Gastroesophageal sphincter (tissue), 4 donors: ENCODE results near the gene PGLYRP2. TPM values are rescaled to one million over a fixed set of nuclear protein-coding genes. Genes with fewer than 3 reads are reported as not detected.

Experiments
- ATAC-seq: fragments of 150-250 bp; one replicate; pipeline ENCODE4 v1.9.1; 2016; ENCODE audit warnings: mild to moderate bottlenecking, moderate library complexity
- H3K27ac ChIP-seq, 4 donors: fragments of 200-600 bp; sonication (generic) in 3 of 4; 1 replicate in 3 of 4; 2 replicates in 1 of 4; pipeline ENCODE4 v1.5.1; 2016 to 2019
- H3K27me3 ChIP-seq: fragments of 200-600 bp; sonication (generic); one replicate; pipeline ENCODE4 v1.5.1; 2019
- H3K36me3 ChIP-seq, 2 donors: fragments of 200-600 bp; sonication (generic); one replicate each; pipeline ENCODE4 v1.5.1; 2019; ENCODE audit warnings: control low read depth in 1 of 2
- H3K4me1 ChIP-seq, 3 donors: fragments of 200-600 bp; sonication (generic); 1 replicate in 2 of 3; 2 replicates in 1 of 3; pipeline ENCODE4 v1.5.1; 2016 to 2019; ENCODE audit warnings: control low read depth in 2 of 3
- H3K4me3 ChIP-seq, 2 donors: fragments of 200-600 bp; sonication (generic); one replicate each; pipeline ENCODE4 v1.5.1; 2019; ENCODE audit warnings: mild to moderate bottlenecking in 1 of 2, moderate library complexity in 1 of 2
- H3K9me3 ChIP-seq, 3 donors: fragments of 200-600 bp; sonication (generic); one replicate each; pipeline ENCODE4 v1.5.1; 2017 to 2019; ENCODE audit warnings: control low read depth in 2 of 3
- CTCF ChIP-seq, 4 experiments: fragments of 200-600 bp in 2 of 4; fragments of 450-650 bp in 2 of 4; sonication (generic) in 1 of 4; IDR thresholded peaks; one replicate each; pipeline ENCODE4 v1.5.1; 2017 to 2019; ENCODE audit warnings: antibody characterized with exemption in 4 of 4, mild to moderate bottlenecking in 2 of 4, moderate library complexity in 2 of 4
- EP300 ChIP-seq: sonication (generic); formaldehyde crosslinking; IDR thresholded peaks from one replicate; pipeline ENCODE4 v1.6.1; 2017; ENCODE audit warnings: antibody characterized with exemption, mild to moderate bottlenecking
- POLR2A ChIP-seq, 2 donors: fragments of 450-650 bp; IDR thresholded peaks; one replicate each; pipeline ENCODE4 v1.6.1; 2017; ENCODE audit warnings: antibody characterized with exemption in 2 of 2, mild to moderate bottlenecking in 2 of 2, moderate library complexity in 1 of 2
- POLR2AphosphoS5 ChIP-seq: sonication (generic); formaldehyde crosslinking; IDR thresholded peaks from one replicate; pipeline ENCODE4 v1.6.1; 2017; ENCODE audit warnings: antibody characterized with exemption
- WGBS, 2 donors: methylation state at CpG; one replicate each; pipeline ENCODE4 v1.1.5; 2018; ENCODE audit warnings: low coverage in 1 of 2; 5-methylcytosine and 5-hydroxymethylcytosine counted together
- total RNA-seq, 4 donors: library from RNA; depleted of rRNA; stranded (reverse); fragments of >200 nt; gene quantifications; one replicate each; pipeline ENCODE4 v1.1.0, GENCODE V29; 2016

The PGLYRP2 gene
- total RNA-seq, 4 donors from 2014 or later, result not detected

DNA sequence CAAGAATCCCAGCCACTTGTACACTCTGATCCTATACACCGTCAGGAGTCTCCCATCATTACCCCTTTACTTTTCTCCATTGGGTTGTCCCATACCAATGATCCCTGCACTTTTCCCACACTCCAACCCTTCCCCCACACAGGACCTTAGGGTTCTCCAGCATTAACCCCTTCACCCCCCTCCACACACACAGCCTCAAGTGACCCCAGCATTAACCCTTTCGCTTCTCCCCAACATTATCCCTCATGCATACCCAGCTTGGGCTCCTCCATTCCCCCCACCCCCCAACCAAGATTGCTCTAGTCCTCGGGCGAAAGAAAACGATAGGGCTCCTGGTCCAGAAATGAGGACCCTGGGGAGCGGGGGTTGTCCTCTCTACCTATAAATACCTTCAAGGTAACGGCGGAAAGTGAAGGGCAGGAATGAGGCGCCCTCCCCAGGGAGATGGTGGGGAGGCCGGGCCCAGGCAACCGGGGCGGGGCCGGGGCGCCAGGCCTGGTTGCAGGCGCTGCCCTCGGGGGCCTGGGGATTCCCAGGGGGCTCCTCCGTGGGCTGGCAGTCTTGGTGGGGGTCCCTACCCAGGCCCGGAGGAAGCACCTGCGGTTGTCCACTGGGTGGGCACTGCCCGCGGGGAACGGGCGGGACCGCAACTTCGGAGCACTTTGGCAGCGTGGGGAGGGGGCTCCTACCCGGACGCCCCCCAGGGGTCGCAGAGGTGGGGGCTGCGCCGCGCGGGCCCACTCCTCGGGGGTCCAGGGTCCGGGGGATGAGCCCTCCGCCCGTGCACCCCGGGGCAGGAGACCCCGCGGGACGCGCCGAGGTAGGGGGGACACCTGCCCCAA, 30.3 kb downstream of the PGLYRP2 start:
- WGBS, 2 donors, result 6 to 7% methylated on average over 2 to 3 of the region's 43 CpGs
- no peak for ATAC-seq
- H3K27me3 ChIP-seq, result peaks cover 1% of the 10 kb centered on the region
- peak overlapping the region; percentile 6 to 93 (median 90) for H3K27ac ChIP-seq
- H3K9me3 ChIP-seq, result no peaks in the 10 kb centered on the region
- peaks cover 0 to 59% (median 7%) of the 10 kb centered on the region in 3 donors for H3K4me1 ChIP-seq
- H3K4me3 ChIP-seq, result peak overlapping the region; percentile 45 to 82
- H3K36me3 ChIP-seq, result peaks cover 0 to 35% of the 10 kb centered on the region in 2 donors
- TF ChIP-seq POLR2AphosphoS5, result no peak
- TF ChIP-seq CTCF (IDR thresholded peaks at IDR 0.05), result no peak
- TF ChIP-seq POLR2A (IDR thresholded peaks at IDR 0.05), result no peak
- no peak for TF ChIP-seq EP300

- TF ChIP-seq CTCF (IDR thresholded peaks at IDR 0.05) (no peak), POLR2A (IDR thresholded peaks at IDR 0.05) (no peak), POLR2AphosphoS5 (no peak), EP300 (no peak)
- H3K9me3 ChIP-seq, result no peaks in the 10 kb centered on the region
- peaks cover 0 to 53% (median 7%) of the 10 kb centered on the region in 3 donors for H3K4me1 ChIP-seq
- no peaks in the 10 kb centered on the region for H3K27me3 ChIP-seq
- no peak for ATAC-seq
- WGBS, 2 donors, result 31 to 41% methylated on average over 6 to 7 of the region's 17 CpGs
- H3K27ac ChIP-seq, result peak overlapping the region in 3 of 4 donors; percentile 89 to 93 (median 91)
- peaks cover 0 to 35% of the 10 kb centered on the region in 2 donors for H3K36me3 ChIP-seq
- H3K4me3 ChIP-seq, result peak overlapping the region in 1 of 2 donors; percentile 82
Measured at GRCh38 chr19:15448044-15448777, 31.1 kb downstream of the PGLYRP2 start.

- Histone ChIP-seq H3K9me3 (no peaks in the 10 kb centered on the region), H3K4me3 (no peak overlapping the region), H3K27me3 (no peaks in the 10 kb centered on the region), H3K4me1 (peaks cover 0 to 41% (median 3%) of the 10 kb centered on the region in 3 donors), H3K36me3 (peaks cover 0 to 38% of the 10 kb centered on the region in 2 donors), H3K27ac (no peak overlapping the region)
- 75 to 93% methylated on average over 2 to 3 of the region's 4 CpGs for WGBS, 2 donors
- TF ChIP-seq POLR2AphosphoS5 (no peak), CTCF (IDR thresholded peaks at IDR 0.05) (no peak), EP300 (no peak), POLR2A (IDR thresholded peaks at IDR 0.05) (no peak)
- ATAC-seq, result no peak
Measured at GRCh38 chr19:15447057-15447456, 32.2 kb downstream of the PGLYRP2 start.

- 66% methylated on average over 5 of the region's 7 CpGs; no CpG with 5 or more reads in 1 of the 2 donors for WGBS, 2 donors
- Histone ChIP-seq H3K36me3 (peaks cover 0 to 38% of the 10 kb centered on the region in 2 donors), H3K27me3 (no peaks in the 10 kb centered on the region), H3K4me1 (peaks cover 0 to 36% (median 3%) of the 10 kb centered on the region in 3 donors), H3K9me3 (no peaks in the 10 kb centered on the region), H3K27ac (peak overlapping the region in 1 of 4 donors; percentile 2), H3K4me3 (no peak overlapping the region)
- no peak for TF ChIP-seq CTCF (IDR thresholded peaks at IDR 0.05)
- no peak for TF ChIP-seq POLR2A (IDR thresholded peaks at IDR 0.05)
- TF ChIP-seq POLR2AphosphoS5, result no peak
- TF ChIP-seq EP300, result no peak
- ATAC-seq, result no peak
Measured at GRCh38 chr19:15445807-15446376, 33.4 kb downstream of the PGLYRP2 start.
